Loucy (cell line): ENCODE measurements around the gene PSMG3.

Source experiments
- EZH2phosphoT487 ChIP-seq: fragments of 200-600 bp; IDR thresholded peaks from 2 replicates; pipeline ENCODE4 v1.6.1; 2018; ENCODE audit warnings: antibody characterized with exemption, mild to moderate bottlenecking, moderate library complexity, borderline replicate concordance
- TF ChIP-seq, protein P1 (sequence below): fragments of 200-600 bp; sonication (generic); conservative IDR thresholded peaks from 2 replicates; pipeline ENCODE4 v1.5.1; 2014; ENCODE audit warnings: mild to moderate bottlenecking, antibody characterized with exemption, low read length

DNA sequence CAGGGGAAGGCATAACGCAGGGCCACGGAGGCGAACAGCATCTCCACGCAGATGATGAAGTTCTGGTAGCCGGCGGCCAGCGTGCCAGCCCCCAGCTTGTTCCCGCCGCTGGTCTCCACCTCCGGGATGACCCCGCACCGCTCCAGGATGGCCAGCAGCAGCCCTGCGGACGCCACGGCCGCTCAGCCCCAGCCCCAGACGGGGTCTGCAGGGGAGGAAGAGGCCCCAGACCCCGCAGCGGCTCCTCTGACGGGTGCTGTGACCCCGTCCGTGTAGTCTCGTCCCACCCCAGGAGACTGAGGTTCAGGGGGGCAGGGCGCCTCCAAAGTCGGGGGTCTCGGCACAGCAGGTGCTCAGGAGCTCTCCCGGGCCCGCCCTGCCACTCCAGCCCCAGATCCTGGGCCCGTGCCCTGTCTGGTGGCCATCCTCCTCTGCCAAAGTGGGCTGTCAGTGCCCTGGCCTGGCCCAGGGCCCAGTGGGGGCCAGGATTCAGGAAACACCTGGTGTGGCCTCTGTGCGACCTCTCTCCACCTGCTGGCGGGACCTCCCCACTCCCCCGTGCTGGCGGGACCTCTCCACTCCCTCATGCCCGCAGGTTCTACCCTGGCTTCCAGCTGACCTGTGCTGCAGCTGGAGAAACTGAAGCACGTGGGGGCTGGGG lies 21.9 kb downstream of the PSMG3 start:
- TF ChIP-seq, protein P1, sequence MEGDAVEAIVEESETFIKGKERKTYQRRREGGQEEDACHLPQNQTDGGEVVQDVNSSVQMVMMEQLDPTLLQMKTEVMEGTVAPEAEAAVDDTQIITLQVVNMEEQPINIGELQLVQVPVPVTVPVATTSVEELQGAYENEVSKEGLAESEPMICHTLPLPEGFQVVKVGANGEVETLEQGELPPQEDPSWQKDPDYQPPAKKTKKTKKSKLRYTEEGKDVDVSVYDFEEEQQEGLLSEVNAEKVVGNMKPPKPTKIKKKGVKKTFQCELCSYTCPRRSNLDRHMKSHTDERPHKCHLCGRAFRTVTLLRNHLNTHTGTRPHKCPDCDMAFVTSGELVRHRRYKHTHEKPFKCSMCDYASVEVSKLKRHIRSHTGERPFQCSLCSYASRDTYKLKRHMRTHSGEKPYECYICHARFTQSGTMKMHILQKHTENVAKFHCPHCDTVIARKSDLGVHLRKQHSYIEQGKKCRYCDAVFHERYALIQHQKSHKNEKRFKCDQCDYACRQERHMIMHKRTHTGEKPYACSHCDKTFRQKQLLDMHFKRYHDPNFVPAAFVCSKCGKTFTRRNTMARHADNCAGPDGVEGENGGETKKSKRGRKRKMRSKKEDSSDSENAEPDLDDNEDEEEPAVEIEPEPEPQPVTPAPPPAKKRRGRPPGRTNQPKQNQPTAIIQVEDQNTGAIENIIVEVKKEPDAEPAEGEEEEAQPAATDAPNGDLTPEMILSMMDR: no peak
- TF ChIP-seq EZH2phosphoT487: no peak
